HL-60 (cell line): ENCODE data around the gene LRRC55.

ENCODE experiments used
- GABPA ChIP-seq: IDR thresholded peaks from 2 replicates; pipeline ENCODE4 v1.6.1; 2012; ENCODE audit warnings: low read depth
- POLR2AphosphoS5 ChIP-seq: IDR thresholded peaks from 2 replicates; pipeline ENCODE4 v1.6.1; 2012; ENCODE audit warnings: low read depth
- TF ChIP-seq, protein P1 (sequence below): IDR thresholded peaks from one replicate; pipeline ENCODE4 v1.5.1; 2011; ENCODE audit warnings: low read length, control low read depth, inconsistent platforms; ENCODE audit not compliant: insufficient read depth
- TF ChIP-seq, protein P2 (sequence below): IDR thresholded peaks from 2 replicates; pipeline ENCODE4 v1.6.1; 2012; ENCODE audit warnings: low read depth; ENCODE audit not compliant: insufficient replicate concordance

DNA sequence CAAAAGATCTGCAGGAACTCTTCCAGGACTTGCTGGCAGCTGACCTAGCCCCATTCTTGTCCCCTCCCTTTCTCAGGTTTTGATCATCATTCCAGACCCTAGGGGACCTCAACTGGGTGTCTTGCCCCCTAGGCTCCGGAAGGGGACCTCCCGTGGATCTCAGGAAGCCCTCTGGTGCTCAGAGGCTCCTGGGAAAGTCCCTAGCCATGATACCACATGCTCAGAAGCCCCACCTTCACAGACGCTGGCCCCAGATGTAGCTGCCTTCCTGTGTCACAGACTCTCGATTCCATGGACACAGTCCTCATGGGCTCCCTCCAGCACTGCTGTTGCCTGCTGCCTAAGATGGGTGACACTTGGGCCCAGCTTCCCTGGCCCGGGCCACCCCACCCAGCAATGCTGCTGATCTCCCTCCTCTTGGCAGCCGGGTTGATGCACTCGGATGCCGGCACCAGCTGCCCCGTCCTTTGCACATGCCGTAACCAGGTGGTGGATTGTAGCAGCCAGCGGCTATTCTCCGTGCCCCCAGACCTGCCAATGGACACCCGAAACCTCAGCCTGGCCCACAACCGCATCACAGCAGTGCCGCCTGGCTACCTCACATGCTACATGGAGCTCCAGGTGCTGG is at the start of gene LRRC55:
- TF ChIP-seq, protein P1, sequence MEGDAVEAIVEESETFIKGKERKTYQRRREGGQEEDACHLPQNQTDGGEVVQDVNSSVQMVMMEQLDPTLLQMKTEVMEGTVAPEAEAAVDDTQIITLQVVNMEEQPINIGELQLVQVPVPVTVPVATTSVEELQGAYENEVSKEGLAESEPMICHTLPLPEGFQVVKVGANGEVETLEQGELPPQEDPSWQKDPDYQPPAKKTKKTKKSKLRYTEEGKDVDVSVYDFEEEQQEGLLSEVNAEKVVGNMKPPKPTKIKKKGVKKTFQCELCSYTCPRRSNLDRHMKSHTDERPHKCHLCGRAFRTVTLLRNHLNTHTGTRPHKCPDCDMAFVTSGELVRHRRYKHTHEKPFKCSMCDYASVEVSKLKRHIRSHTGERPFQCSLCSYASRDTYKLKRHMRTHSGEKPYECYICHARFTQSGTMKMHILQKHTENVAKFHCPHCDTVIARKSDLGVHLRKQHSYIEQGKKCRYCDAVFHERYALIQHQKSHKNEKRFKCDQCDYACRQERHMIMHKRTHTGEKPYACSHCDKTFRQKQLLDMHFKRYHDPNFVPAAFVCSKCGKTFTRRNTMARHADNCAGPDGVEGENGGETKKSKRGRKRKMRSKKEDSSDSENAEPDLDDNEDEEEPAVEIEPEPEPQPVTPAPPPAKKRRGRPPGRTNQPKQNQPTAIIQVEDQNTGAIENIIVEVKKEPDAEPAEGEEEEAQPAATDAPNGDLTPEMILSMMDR = no peak
- TF ChIP-seq POLR2AphosphoS5 (no peak), GABPA (no peak)
- TF ChIP-seq, protein P2, sequence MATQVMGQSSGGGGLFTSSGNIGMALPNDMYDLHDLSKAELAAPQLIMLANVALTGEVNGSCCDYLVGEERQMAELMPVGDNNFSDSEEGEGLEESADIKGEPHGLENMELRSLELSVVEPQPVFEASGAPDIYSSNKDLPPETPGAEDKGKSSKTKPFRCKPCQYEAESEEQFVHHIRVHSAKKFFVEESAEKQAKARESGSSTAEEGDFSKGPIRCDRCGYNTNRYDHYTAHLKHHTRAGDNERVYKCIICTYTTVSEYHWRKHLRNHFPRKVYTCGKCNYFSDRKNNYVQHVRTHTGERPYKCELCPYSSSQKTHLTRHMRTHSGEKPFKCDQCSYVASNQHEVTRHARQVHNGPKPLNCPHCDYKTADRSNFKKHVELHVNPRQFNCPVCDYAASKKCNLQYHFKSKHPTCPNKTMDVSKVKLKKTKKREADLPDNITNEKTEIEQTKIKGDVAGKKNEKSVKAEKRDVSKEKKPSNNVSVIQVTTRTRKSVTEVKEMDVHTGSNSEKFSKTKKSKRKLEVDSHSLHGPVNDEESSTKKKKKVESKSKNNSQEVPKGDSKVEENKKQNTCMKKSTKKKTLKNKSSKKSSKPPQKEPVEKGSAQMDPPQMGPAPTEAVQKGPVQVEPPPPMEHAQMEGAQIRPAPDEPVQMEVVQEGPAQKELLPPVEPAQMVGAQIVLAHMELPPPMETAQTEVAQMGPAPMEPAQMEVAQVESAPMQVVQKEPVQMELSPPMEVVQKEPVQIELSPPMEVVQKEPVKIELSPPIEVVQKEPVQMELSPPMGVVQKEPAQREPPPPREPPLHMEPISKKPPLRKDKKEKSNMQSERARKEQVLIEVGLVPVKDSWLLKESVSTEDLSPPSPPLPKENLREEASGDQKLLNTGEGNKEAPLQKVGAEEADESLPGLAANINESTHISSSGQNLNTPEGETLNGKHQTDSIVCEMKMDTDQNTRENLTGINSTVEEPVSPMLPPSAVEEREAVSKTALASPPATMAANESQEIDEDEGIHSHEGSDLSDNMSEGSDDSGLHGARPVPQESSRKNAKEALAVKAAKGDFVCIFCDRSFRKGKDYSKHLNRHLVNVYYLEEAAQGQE = no peak
